GM12891 (cell line): ENCODE results near the gene LMO4.

Experiments
- POLR2AphosphoS5 ChIP-seq: IDR thresholded peaks from 2 replicates; pipeline ENCODE4 v1.6.1; 2011; ENCODE audit warnings: low read depth, low read length, control low read depth
- SPI1 ChIP-seq: IDR thresholded peaks from 2 replicates; pipeline ENCODE4 v1.6.1; 2011; ENCODE audit warnings: low read depth, low read length, control low read depth
- TAF1 ChIP-seq: IDR thresholded peaks from 2 replicates; pipeline ENCODE4 v1.6.1; 2011; ENCODE audit warnings: low read depth, low read length, control low read depth

DNA sequence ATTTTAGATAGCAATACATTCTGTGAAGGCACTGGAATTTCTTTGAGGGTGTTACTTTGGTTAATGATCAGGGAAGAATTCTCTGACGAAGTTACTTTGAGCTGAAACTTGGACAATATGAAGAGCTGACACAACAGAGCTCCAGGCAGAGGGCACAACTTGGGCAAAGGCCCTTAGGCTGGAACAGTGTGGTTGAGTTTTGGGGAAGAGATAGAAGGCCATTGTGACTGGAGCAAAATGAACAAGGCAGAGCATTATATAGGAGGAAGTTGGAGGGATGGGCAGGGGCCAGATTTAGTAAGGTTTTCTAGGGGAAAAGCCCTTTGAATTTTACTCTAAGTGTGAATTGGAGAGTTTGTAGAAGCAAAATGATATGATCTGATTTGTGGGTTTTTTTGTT is 30.9 kb downstream of the LMO4 start:
- TF ChIP-seq POLR2AphosphoS5 (no peak), SPI1 (no peak), TAF1 (no peak)
